Measurements from ENCODE around the gene HSPB6. TPM values are rescaled to one million over a fixed set of nuclear protein-coding genes. Genes with fewer than 3 reads are reported as not detected.

HSPB6 gene
- polyA plus RNA-seq, 6 donors from 2014 or later = not detected

GRCh38 chr19:35733180-35734125 is 23.4 kb downstream of the HSPB6 start:
- H3K36me3 Mint-ChIP-seq = peaks cover 0 to 49% of the 10 kb centered on the region in 2 donors
- peak overlapping the region in 1 of 6 donors; percentile 88 for H3K27ac Mint-ChIP-seq
- ATAC-seq (ENCODE audit: low read depth in 2 of 2) = no peak
- H3K4me3 Mint-ChIP-seq = peak overlapping the region in 1 of 8 donors; percentile 18
- H3K27me3 Mint-ChIP-seq = no peaks in the 10 kb centered on the region
- no peak for DNase-seq
- H3K9me3 Mint-ChIP-seq = no peaks in the 10 kb centered on the region
- peaks cover 34 to 42% (median 41%) of the 10 kb centered on the region in 3 donors for H3K4me1 Mint-ChIP-seq

GRCh38 chr19:35732540-35733179 is 24.2 kb downstream of the HSPB6 start:
- Mint-ChIP-seq H3K27ac (no peak overlapping the region), H3K9me3 (no peaks in the 10 kb centered on the region), H3K4me3 (no peak overlapping the region), H3K27me3 (no peaks in the 10 kb centered on the region), H3K4me1 (peaks cover 30 to 45% (median 44%) of the 10 kb centered on the region in 3 donors), H3K36me3 (peaks cover 0 to 49% of the 10 kb centered on the region in 2 donors)
- ATAC-seq (ENCODE audit: low read depth in 2 of 2) = no peak
- no peak for DNase-seq

- H3K36me3 Mint-ChIP-seq = peaks cover 0 to 49% of the 10 kb centered on the region in 2 donors
- H3K9me3 Mint-ChIP-seq = no peaks in the 10 kb centered on the region
- DNase-seq = no peak
- ATAC-seq (ENCODE audit: low read depth in 2 of 2) = no peak
- peak overlapping the region in 1 of 6 donors; percentile 7 for H3K27ac Mint-ChIP-seq
- H3K4me1 Mint-ChIP-seq = peaks cover 24 to 40% (median 38%) of the 10 kb centered on the region in 3 donors
- H3K4me3 Mint-ChIP-seq = no peak overlapping the region
- no peaks in the 10 kb centered on the region for H3K27me3 Mint-ChIP-seq
Measured at GRCh38 chr19:35731779-35732405, 24.9 kb downstream of the HSPB6 start.

GRCh38 chr19:35731353-35731752 is 25.5 kb downstream of the HSPB6 start:
- Mint-ChIP-seq H3K4me3 (no peak overlapping the region), H3K27ac (no peak overlapping the region), H3K9me3 (no peaks in the 10 kb centered on the region), H3K4me1 (peaks cover 20 to 34% (median 34%) of the 10 kb centered on the region in 3 donors), H3K27me3 (no peaks in the 10 kb centered on the region), H3K36me3 (peaks cover 0 to 44% of the 10 kb centered on the region in 2 donors)
- no peak for DNase-seq
- no peak for ATAC-seq (ENCODE audit: low read depth in 2 of 2)

GRCh38 chr19:35730326-35730725 is 26.5 kb downstream of the HSPB6 start:
- Mint-ChIP-seq H3K36me3 (peaks cover 0 to 43% of the 10 kb centered on the region in 2 donors), H3K4me3 (peak overlapping the region in 1 of 8 donors; percentile 25), H3K4me1 (peaks cover 18 to 29% (median 27%) of the 10 kb centered on the region in 3 donors), H3K9me3 (no peaks in the 10 kb centered on the region), H3K27me3 (no peaks in the 10 kb centered on the region), H3K27ac (peak overlapping the region in 4 of 6 donors; percentile 50 to 92 (median 70))
- DNase-seq = no peak
- no peak for ATAC-seq (ENCODE audit: low read depth in 2 of 2)

GRCh38 chr19:35729763-35730162 is 27.1 kb downstream of the HSPB6 start:
- no peaks in the 10 kb centered on the region for H3K9me3 Mint-ChIP-seq
- H3K4me3 Mint-ChIP-seq = no peak overlapping the region
- ATAC-seq (ENCODE audit: low read depth in 2 of 2) = no peak
- peak overlapping the region in 1 of 6 donors; percentile 50 for H3K27ac Mint-ChIP-seq
- H3K27me3 Mint-ChIP-seq = no peaks in the 10 kb centered on the region
- DNase-seq = no peak
- peaks cover 18 to 26% (median 24%) of the 10 kb centered on the region in 3 donors for H3K4me1 Mint-ChIP-seq
- peaks cover 0 to 40% of the 10 kb centered on the region in 2 donors for H3K36me3 Mint-ChIP-seq

GRCh38 chr19:35729021-35729420 is 27.8 kb downstream of the HSPB6 start:
- no peak overlapping the region for H3K27ac Mint-ChIP-seq
- H3K36me3 Mint-ChIP-seq = peaks cover 0 to 34% of the 10 kb centered on the region in 2 donors
- H3K27me3 Mint-ChIP-seq = no peaks in the 10 kb centered on the region
- no peaks in the 10 kb centered on the region for H3K9me3 Mint-ChIP-seq
- DNase-seq = no peak
- peaks cover 15 to 20% (median 19%) of the 10 kb centered on the region in 3 donors for H3K4me1 Mint-ChIP-seq
- no peak overlapping the region for H3K4me3 Mint-ChIP-seq
- ATAC-seq (ENCODE audit: low read depth in 2 of 2) = no peak

- Mint-ChIP-seq H3K27me3 (no peaks in the 10 kb centered on the region), H3K9me3 (no peaks in the 10 kb centered on the region), H3K27ac (no peak overlapping the region), H3K4me3 (no peak overlapping the region), H3K36me3 (peaks cover 0 to 39% of the 10 kb centered on the region in 2 donors), H3K4me1 (peaks cover 10 to 19% (median 18%) of the 10 kb centered on the region in 3 donors)
- DNase-seq (no peak), ATAC-seq (ENCODE audit: low read depth in 2 of 2) (no peak)
Measured at GRCh38 chr19:35727956-35728706, 28.7 kb downstream of the HSPB6 start.

GRCh38 chr19:35727053-35727955 is 29.5 kb downstream of the HSPB6 start:
- Mint-ChIP-seq H3K27me3 (no peaks in the 10 kb centered on the region), H3K4me1 (peaks cover 10 to 22% (median 18%) of the 10 kb centered on the region in 3 donors), H3K4me3 (no peak overlapping the region), H3K36me3 (peaks cover 0 to 40% of the 10 kb centered on the region in 2 donors), H3K9me3 (no peaks in the 10 kb centered on the region), H3K27ac (peak overlapping the region in 3 of 6 donors; percentile 23 to 68 (median 24))
- DNase-seq (no peak), ATAC-seq (ENCODE audit: low read depth in 2 of 2) (no peak)

- Mint-ChIP-seq H3K36me3 (peaks cover 0 to 31% of the 10 kb centered on the region in 2 donors), H3K4me1 (peaks cover 14 to 33% (median 21%) of the 10 kb centered on the region in 3 donors), H3K4me3 (no peak overlapping the region), H3K9me3 (no peaks in the 10 kb centered on the region), H3K27me3 (no peaks in the 10 kb centered on the region), H3K27ac (no peak overlapping the region)
- DNase-seq = no peak
- no peak for ATAC-seq (ENCODE audit: low read depth in 2 of 2)
Measured at GRCh38 chr19:35725216-35725861, 31.5 kb downstream of the HSPB6 start.

GRCh38 chr19:35724560-35724959 is 32.3 kb downstream of the HSPB6 start:
- peak overlapping the region in 1 of 8 donors; percentile 30 for H3K4me3 Mint-ChIP-seq
- no peaks in the 10 kb centered on the region for H3K27me3 Mint-ChIP-seq
- DNase-seq = no peak
- no peak overlapping the region for H3K27ac Mint-ChIP-seq
- peaks cover 0 to 28% of the 10 kb centered on the region in 2 donors for H3K36me3 Mint-ChIP-seq
- peaks cover 15 to 39% (median 21%) of the 10 kb centered on the region in 3 donors for H3K4me1 Mint-ChIP-seq
- H3K9me3 Mint-ChIP-seq = no peaks in the 10 kb centered on the region
- no peak for ATAC-seq (ENCODE audit: low read depth in 2 of 2)

Measured in naive B cell (primary cell).